ENCODE measurements around the gene BMPR2. TPM values are rescaled to one million over a fixed set of nuclear protein-coding genes. Genes with fewer than 3 reads are reported as not detected.

The BMPR2 gene
- polyA plus RNA-seq, 1 of the 3 experiments (the other 2 are of a cell fraction): 10.2 TPM

DNA sequence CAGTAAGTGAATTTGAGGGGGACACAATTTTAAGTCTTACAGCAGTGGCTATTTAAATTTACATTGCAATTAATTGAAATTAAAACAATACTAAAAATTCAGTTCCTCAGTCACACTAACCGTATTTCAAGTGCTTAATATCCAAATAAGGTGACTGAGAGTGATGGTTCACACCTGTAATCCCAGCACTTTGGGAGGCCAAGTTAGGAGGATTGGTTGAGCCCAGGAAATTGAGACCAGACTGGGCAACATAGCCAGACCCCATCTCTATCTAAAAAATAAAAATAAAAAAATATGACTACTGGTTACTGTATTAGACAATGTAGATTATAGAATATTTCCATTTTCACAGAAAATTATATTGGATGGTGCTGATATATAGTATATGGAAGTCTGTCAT lies 79.0 kb downstream of the BMPR2 start:
- peaks cover 37% of the 10 kb centered on the region for H4K20me1 ChIP-seq (ENCODE audit: insufficient read depth)

More for the DNA sequence above, 79.0 kb downstream of the BMPR2 start:
- Histone ChIP-seq H3K27me3 (ENCODE audit: insufficient read depth) (no peaks in the 10 kb centered on the region), H2AFZ (ENCODE audit: low read depth) (no peak overlapping the region), H3K79me2 (ENCODE audit: insufficient read depth) (peaks cover 95% of the 10 kb centered on the region), H3F3A (replicated peaks; ENCODE audit: insufficient read depth) (no peaks in the 10 kb centered on the region), H3K27ac (ENCODE audit: low read depth in 2 of 2, low read length in 1 of 2) (no peak overlapping the region), H3K36me3 (replicated peaks in 1 of 2; ENCODE audit: control insufficient read depth in 1 of 2, insufficient read depth in 2 of 2, low read length in 1 of 2) (peaks cover 0 to 6% of the 10 kb centered on the region in 2 experiments), H3K9me2 (no peaks in the 10 kb centered on the region), H3K9me3 (no peaks in the 10 kb centered on the region), H3K4me1 (ENCODE audit: control insufficient read depth in 1 of 2, insufficient read depth in 2 of 2, low read depth in 1 of 2, low read length in 1 of 2) (no peaks in the 10 kb centered on the region), H3K4me3 (ENCODE audit: low read depth in 2 of 2, low read length in 1 of 2) (no peak overlapping the region), H3K4me2 (no peak overlapping the region), H3K9ac (no peak overlapping the region)
- WGBS (ENCODE audit: low lambda C conversion rate): 92% methylated on average over 1 of the region's 1 CpG
- no peak for TF ChIP-seq NRF1 (IDR thresholded peaks at IDR 0.05; ENCODE audit: low read depth, low read length)
- TF ChIP-seq GATA2 (CRISPR knock-in tag; IDR thresholded peaks at IDR 0.05): no peak
- TF ChIP-seq, protein P1, sequence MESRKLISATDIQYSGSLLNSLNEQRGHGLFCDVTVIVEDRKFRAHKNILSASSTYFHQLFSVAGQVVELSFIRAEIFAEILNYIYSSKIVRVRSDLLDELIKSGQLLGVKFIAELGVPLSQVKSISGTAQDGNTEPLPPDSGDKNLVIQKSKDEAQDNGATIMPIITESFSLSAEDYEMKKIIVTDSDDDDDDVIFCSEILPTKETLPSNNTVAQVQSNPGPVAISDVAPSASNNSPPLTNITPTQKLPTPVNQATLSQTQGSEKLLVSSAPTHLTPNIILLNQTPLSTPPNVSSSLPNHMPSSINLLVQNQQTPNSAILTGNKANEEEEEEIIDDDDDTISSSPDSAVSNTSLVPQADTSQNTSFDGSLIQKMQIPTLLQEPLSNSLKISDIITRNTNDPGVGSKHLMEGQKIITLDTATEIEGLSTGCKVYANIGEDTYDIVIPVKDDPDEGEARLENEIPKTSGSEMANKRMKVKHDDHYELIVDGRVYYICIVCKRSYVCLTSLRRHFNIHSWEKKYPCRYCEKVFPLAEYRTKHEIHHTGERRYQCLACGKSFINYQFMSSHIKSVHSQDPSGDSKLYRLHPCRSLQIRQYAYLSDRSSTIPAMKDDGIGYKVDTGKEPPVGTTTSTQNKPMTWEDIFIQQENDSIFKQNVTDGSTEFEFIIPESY (IDR thresholded peaks at IDR 0.05; ENCODE audit: borderline replicate concordance, low read depth): no peak
- TF ChIP-seq SMC3 (IDR thresholded peaks at IDR 0.05; ENCODE audit: low read depth, low read length): no peak
- TF ChIP-seq RFX5 (IDR thresholded peaks at IDR 0.05; ENCODE audit: low read length): no peak
- TF ChIP-seq, protein P2, sequence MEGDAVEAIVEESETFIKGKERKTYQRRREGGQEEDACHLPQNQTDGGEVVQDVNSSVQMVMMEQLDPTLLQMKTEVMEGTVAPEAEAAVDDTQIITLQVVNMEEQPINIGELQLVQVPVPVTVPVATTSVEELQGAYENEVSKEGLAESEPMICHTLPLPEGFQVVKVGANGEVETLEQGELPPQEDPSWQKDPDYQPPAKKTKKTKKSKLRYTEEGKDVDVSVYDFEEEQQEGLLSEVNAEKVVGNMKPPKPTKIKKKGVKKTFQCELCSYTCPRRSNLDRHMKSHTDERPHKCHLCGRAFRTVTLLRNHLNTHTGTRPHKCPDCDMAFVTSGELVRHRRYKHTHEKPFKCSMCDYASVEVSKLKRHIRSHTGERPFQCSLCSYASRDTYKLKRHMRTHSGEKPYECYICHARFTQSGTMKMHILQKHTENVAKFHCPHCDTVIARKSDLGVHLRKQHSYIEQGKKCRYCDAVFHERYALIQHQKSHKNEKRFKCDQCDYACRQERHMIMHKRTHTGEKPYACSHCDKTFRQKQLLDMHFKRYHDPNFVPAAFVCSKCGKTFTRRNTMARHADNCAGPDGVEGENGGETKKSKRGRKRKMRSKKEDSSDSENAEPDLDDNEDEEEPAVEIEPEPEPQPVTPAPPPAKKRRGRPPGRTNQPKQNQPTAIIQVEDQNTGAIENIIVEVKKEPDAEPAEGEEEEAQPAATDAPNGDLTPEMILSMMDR (IDR thresholded peaks at IDR 0.05): no peak
- TF ChIP-seq MEF2A (IDR thresholded peaks at IDR 0.05; ENCODE audit: borderline replicate concordance, low read depth): no peak
- TF ChIP-seq GABPA (IDR thresholded peaks at IDR 0.05; ENCODE audit: low read depth): no peak
- TF ChIP-seq, protein P3, sequence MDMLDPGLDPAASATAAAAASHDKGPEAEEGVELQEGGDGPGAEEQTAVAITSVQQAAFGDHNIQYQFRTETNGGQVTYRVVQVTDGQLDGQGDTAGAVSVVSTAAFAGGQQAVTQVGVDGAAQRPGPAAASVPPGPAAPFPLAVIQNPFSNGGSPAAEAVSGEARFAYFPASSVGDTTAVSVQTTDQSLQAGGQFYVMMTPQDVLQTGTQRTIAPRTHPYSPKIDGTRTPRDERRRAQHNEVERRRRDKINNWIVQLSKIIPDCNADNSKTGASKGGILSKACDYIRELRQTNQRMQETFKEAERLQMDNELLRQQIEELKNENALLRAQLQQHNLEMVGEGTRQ (IDR thresholded peaks at IDR 0.05; ENCODE audit: borderline replicate concordance, low read depth, low read length): no peak
- TF ChIP-seq CHD2 (IDR thresholded peaks at IDR 0.05; ENCODE audit: low read length, partially characterized antibody): no peak
- no peak for TF ChIP-seq ELF1 (IDR thresholded peaks at IDR 0.05)
- TF ChIP-seq, protein P4, sequence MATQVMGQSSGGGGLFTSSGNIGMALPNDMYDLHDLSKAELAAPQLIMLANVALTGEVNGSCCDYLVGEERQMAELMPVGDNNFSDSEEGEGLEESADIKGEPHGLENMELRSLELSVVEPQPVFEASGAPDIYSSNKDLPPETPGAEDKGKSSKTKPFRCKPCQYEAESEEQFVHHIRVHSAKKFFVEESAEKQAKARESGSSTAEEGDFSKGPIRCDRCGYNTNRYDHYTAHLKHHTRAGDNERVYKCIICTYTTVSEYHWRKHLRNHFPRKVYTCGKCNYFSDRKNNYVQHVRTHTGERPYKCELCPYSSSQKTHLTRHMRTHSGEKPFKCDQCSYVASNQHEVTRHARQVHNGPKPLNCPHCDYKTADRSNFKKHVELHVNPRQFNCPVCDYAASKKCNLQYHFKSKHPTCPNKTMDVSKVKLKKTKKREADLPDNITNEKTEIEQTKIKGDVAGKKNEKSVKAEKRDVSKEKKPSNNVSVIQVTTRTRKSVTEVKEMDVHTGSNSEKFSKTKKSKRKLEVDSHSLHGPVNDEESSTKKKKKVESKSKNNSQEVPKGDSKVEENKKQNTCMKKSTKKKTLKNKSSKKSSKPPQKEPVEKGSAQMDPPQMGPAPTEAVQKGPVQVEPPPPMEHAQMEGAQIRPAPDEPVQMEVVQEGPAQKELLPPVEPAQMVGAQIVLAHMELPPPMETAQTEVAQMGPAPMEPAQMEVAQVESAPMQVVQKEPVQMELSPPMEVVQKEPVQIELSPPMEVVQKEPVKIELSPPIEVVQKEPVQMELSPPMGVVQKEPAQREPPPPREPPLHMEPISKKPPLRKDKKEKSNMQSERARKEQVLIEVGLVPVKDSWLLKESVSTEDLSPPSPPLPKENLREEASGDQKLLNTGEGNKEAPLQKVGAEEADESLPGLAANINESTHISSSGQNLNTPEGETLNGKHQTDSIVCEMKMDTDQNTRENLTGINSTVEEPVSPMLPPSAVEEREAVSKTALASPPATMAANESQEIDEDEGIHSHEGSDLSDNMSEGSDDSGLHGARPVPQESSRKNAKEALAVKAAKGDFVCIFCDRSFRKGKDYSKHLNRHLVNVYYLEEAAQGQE (IDR thresholded peaks at IDR 0.05; ENCODE audit: low read depth, low read length): no peak
- TF ChIP-seq, protein P5, sequence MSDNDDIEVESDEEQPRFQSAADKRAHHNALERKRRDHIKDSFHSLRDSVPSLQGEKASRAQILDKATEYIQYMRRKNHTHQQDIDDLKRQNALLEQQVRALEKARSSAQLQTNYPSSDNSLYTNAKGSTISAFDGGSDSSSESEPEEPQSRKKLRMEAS (IDR thresholded peaks at IDR 0.05; ENCODE audit: low read depth): no peak
- no peak for TF ChIP-seq YY1 (IDR thresholded peaks at IDR 0.05; ENCODE audit: low read depth)
- no peak for TF ChIP-seq FOXJ3 (CRISPR knock-in tag; IDR thresholded peaks at IDR 0.05)
- POLR2A ChIA-PET: interaction anchor here (0.7 kb wide), 1 partner anchor 847 kb away, joined by 4 read pairs; no protein-coding TSS in a partner anchor
- CTCF ChIA-PET: no interaction called here
- no peak for DNase-seq
